ENCODE measurements around the gene CLEC6A. TPM values are rescaled to one million over a fixed set of nuclear protein-coding genes. Genes with fewer than 3 reads are reported as not detected.

Gene CLEC6A
- total RNA-seq, 1 experiment from 2014 or later, result 0.17 TPM

DNA sequence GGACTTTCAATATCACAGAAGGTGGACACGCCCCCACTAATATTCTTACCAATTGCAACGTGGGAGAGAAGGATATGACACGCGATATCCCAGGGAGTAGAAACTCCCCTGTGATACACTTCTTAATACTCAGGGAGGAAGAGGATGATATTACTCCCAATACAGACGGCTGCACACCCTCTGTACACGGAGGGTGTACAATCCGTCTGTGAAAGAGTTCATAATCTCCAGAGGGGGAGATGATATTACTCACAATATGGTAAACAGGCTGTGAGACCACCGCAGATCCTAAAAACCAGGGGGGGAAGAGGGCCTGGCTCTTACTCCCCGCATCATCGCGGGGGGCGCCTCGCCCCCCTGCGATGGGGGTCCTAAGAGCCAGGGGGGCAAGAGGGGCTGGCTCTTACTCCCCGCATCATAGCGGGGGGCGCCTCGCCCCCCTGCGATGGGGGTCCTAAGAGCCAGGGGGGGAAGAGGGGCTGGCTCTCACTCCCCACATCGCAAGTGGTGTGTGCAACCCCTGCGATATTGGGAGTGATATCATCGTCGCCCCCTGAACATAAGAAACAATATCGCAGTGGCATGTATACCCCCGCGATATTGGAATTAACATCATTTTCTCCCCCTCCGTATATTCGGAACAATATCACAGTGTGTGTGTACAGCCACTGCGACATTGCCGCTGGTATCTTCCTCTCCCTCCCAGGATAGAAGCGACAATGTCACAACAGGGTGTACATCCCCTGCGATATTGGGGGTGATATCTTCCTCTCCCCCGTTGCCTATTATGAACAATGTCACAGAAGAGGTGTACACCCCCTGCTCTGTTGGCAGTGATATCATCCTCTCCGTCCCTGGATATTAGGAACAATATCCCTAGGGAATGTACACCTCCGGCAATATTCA is 8.9 kb upstream of the CLEC6A start:
- no peak overlapping the region for H2BK5ac ChIP-seq (ENCODE audit: insufficient read length, low read length)
- no peak overlapping the region for H2BK12ac ChIP-seq (ENCODE audit: insufficient read length, low read depth, low read length)
- H3K56ac ChIP-seq (ENCODE audit: insufficient read length, low read depth, low read length), result no peak overlapping the region
- H2BK120ac ChIP-seq (ENCODE audit: low read depth, low read length, poor library complexity, severe bottlenecking), result no peak overlapping the region
- H3K79me2 ChIP-seq (ENCODE audit: insufficient read depth, low read length), result no peaks in the 10 kb centered on the region
- no peaks in the 10 kb centered on the region for H4K20me1 ChIP-seq (ENCODE audit: control insufficient read depth, insufficient read depth, insufficient read length)
- H3K4ac ChIP-seq (ENCODE audit: low read depth, low read length), result no peak overlapping the region
- no peak overlapping the region for H3K27ac Mint-ChIP-seq
- peak overlapping the region in 1 of 2 experiments; percentile 12; a peak in 1 of 5 replicates for H3K4me3 Mint-ChIP-seq
- no peaks in the 10 kb centered on the region for H3K23me2 ChIP-seq (ENCODE audit: insufficient read length, low read depth, low read length, poor library complexity, severe bottlenecking)
- no peaks in the 10 kb centered on the region for H3K79me1 ChIP-seq (ENCODE audit: insufficient read depth, low read depth, low read length, poor library complexity, severe bottlenecking)
- no peaks in the 10 kb centered on the region for H3K27me3 ChIP-seq (ENCODE audit: insufficient read depth, low read length)
- no CpG with 5 or more reads among the region's 35 CpGs for WGBS (ENCODE audit: extremely low coverage, insufficient read length, low lambda C conversion rate)
- no peak overlapping the region for H4K8ac ChIP-seq (replicated peaks; ENCODE audit: insufficient read length, low read depth, low read length)
- no peak overlapping the region for H2BK15ac ChIP-seq (ENCODE audit: low read depth, low read length)
- no peak overlapping the region for H3K27ac ChIP-seq (ENCODE audit: insufficient read length, low read depth, low read length)
- H3K14ac ChIP-seq (ENCODE audit: insufficient read depth, low read length), result no peak overlapping the region
- H2AK5ac ChIP-seq (ENCODE audit: insufficient read length, low read length), result no peak overlapping the region
- no peak overlapping the region for H4K5ac ChIP-seq (ENCODE audit: insufficient read length, low read depth, low read length)
- no peak for DNase-seq
- no peaks in the 10 kb centered on the region for H3K4me1 ChIP-seq (ENCODE audit: insufficient read depth, low read length)
- no peaks in the 10 kb centered on the region for H3K9me3 ChIP-seq (ENCODE audit: control insufficient read depth, low read depth, low read length)
- no peak overlapping the region for H3K9ac ChIP-seq (ENCODE audit: extremely low read depth, insufficient read length, low read length)
- TF ChIP-seq, protein P1, sequence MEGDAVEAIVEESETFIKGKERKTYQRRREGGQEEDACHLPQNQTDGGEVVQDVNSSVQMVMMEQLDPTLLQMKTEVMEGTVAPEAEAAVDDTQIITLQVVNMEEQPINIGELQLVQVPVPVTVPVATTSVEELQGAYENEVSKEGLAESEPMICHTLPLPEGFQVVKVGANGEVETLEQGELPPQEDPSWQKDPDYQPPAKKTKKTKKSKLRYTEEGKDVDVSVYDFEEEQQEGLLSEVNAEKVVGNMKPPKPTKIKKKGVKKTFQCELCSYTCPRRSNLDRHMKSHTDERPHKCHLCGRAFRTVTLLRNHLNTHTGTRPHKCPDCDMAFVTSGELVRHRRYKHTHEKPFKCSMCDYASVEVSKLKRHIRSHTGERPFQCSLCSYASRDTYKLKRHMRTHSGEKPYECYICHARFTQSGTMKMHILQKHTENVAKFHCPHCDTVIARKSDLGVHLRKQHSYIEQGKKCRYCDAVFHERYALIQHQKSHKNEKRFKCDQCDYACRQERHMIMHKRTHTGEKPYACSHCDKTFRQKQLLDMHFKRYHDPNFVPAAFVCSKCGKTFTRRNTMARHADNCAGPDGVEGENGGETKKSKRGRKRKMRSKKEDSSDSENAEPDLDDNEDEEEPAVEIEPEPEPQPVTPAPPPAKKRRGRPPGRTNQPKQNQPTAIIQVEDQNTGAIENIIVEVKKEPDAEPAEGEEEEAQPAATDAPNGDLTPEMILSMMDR (conservative IDR thresholded peaks at IDR 0.05), result no peak
- no peak overlapping the region for H2BK20ac ChIP-seq (ENCODE audit: low read depth, low read length, poor library complexity, severe bottlenecking)
- no peak overlapping the region for H3K23ac ChIP-seq (ENCODE audit: insufficient read length, low read depth, low read length)
- H3K18ac ChIP-seq (ENCODE audit: insufficient read length, low read depth, low read length), result no peak overlapping the region
- no peak overlapping the region for H3K4me2 ChIP-seq (ENCODE audit: insufficient read depth, insufficient read length, low read length)
- H3K4me1 Mint-ChIP-seq, result peaks cover 7 to 18% of the 10 kb centered on the region in 2 experiments
- H3T11ph ChIP-seq (ENCODE audit: low read length), result no peak overlapping the region
- no peak overlapping the region for H4K91ac ChIP-seq (ENCODE audit: insufficient read length, low read depth, low read length)
- H3K27me3 Mint-ChIP-seq (ENCODE audit: low read depth), result no peaks in the 10 kb centered on the region
- no peaks in the 10 kb centered on the region for H3K9me3 Mint-ChIP-seq
- no peak overlapping the region for H2AFZ ChIP-seq (ENCODE audit: low read length)
- no peaks in the 10 kb centered on the region for H3K36me3 Mint-ChIP-seq (ENCODE audit: insufficient read depth in 1 of 3, low read depth in 3 of 3)

Data from H9 (cell line).